ENCODE results near the gene PRSS23.

Gene PRSS23

GRCh38 chr11:86800076-86800959 lies at the start of gene PRSS23:
PRSS23 (plus strand) TSS chr11:86800542; CDS start chr11:86807644, 7,102 bp downstream.
- TF ChIP-seq PATZ1 (CRISPR knock-in tag; IDR thresholded peaks at IDR 0.05; ENCODE audit: borderline replicate concordance) (no peak), ZFP3 (CRISPR knock-in tag; IDR thresholded peaks at IDR 0.05) (no peak), BACH2 (CRISPR knock-in tag; IDR thresholded peaks at IDR 0.05; ENCODE audit: borderline replicate concordance) (no peak), PPARA (CRISPR knock-in tag; IDR thresholded peaks at IDR 0.05; ENCODE audit: borderline replicate concordance) (no peak), POU6F1 (CRISPR knock-in tag; IDR thresholded peaks at IDR 0.05; ENCODE audit: borderline replicate concordance, low read depth) (no peak), GLIS3 (CRISPR knock-in tag; IDR thresholded peaks at IDR 0.05) (no peak), ESRRG (CRISPR knock-in tag; IDR thresholded peaks at IDR 0.05) (no peak)
- ATAC-seq: peak; percentile 63

GRCh38 chr11:86753459-86753858 lies 46.9 kb upstream of the PRSS23 start:
- no peak for ATAC-seq

More at GRCh38 chr11:86753459-86753858, 46.9 kb upstream of the PRSS23 start:
- no peak for TF ChIP-seq PPARA (CRISPR knock-in tag; IDR thresholded peaks at IDR 0.05; ENCODE audit: borderline replicate concordance)
- no peak for TF ChIP-seq PATZ1 (CRISPR knock-in tag; IDR thresholded peaks at IDR 0.05; ENCODE audit: borderline replicate concordance)
- TF ChIP-seq CSRNP3 (CRISPR knock-in tag; IDR thresholded peaks at IDR 0.05): no peak
- no peak for TF ChIP-seq TCF4 (CRISPR knock-in tag; IDR thresholded peaks at IDR 0.05; ENCODE audit: borderline replicate concordance)
- no peak for TF ChIP-seq BACH2 (CRISPR knock-in tag; IDR thresholded peaks at IDR 0.05; ENCODE audit: borderline replicate concordance)
- TF ChIP-seq TSHZ2 (CRISPR knock-in tag; IDR thresholded peaks at IDR 0.05): no peak
- no peak for TF ChIP-seq ZNF70 (CRISPR knock-in tag; IDR thresholded peaks at IDR 0.05)
- no peak for TF ChIP-seq RARB (CRISPR knock-in tag; IDR thresholded peaks at IDR 0.05)
- no peak for TF ChIP-seq GLIS3 (CRISPR knock-in tag; IDR thresholded peaks at IDR 0.05)

All from SK-N-SH treated with all-trans-retinoic acid at 6 μM for 48 hours (cell line).